ENCODE data around the gene LAMA1.

LAMA1 gene

GRCh38 chr18:6975084-6975483 lies 142.5 kb downstream of the LAMA1 start:
- no peaks in the 10 kb centered on the region for H3K4me1 ChIP-seq (ENCODE audit: insufficient read depth, low read length, poor library complexity, severe bottlenecking)
- H3K4me3 ChIP-seq (ENCODE audit: low read length, poor library complexity, severe bottlenecking): no peak overlapping the region
- TF ChIP-seq EZH2phosphoT487 (IDR thresholded peaks at IDR 0.05; ENCODE audit: borderline replicate concordance) (no peak), CTCF (conservative IDR thresholded peaks at IDR 0.05; ENCODE audit: low read length) (no peak)
- H3K9ac ChIP-seq (ENCODE audit: low read depth, low read length, poor library complexity, severe bottlenecking): no peak overlapping the region
- H3K4me2 ChIP-seq (ENCODE audit: low read depth, low read length, poor library complexity, severe bottlenecking): no peak overlapping the region
- no peaks in the 10 kb centered on the region for H3K79me2 ChIP-seq (ENCODE audit: insufficient read depth, low read length)
- H3F3A ChIP-seq (ENCODE audit: low read depth): no peaks in the 10 kb centered on the region
- H3K9me3 ChIP-seq (ENCODE audit: insufficient read depth, low read depth, low read length): 0 out of 2 replicates have a peak, but pooled peaks cover 3% of the 10 kb centered on the region
- H3K36me3 ChIP-seq (ENCODE audit: insufficient read depth, low read length): no peaks in the 10 kb centered on the region
- no peak overlapping the region for H2AFZ ChIP-seq (ENCODE audit: low read length)
- H3K27me3 ChIP-seq (ENCODE audit: insufficient read depth, low read length, poor library complexity, severe bottlenecking): no peaks in the 10 kb centered on the region
- H4K20me1 ChIP-seq (ENCODE audit: insufficient read depth, low read length, poor library complexity, severe bottlenecking): no peaks in the 10 kb centered on the region
- H3K9me2 ChIP-seq (replicated peaks; ENCODE audit: low read depth, low read length): no peaks in the 10 kb centered on the region

GRCh38 chr18:6971823-6972478 lies 145.6 kb downstream of the LAMA1 start:
- H3K4me3 ChIP-seq (ENCODE audit: low read length, poor library complexity, severe bottlenecking): no peak overlapping the region
- H3K27me3 ChIP-seq (ENCODE audit: insufficient read depth, low read length, poor library complexity, severe bottlenecking): no peaks in the 10 kb centered on the region
- no peak for TF ChIP-seq EZH2phosphoT487 (IDR thresholded peaks at IDR 0.05; ENCODE audit: borderline replicate concordance)
- H3F3A ChIP-seq (ENCODE audit: low read depth): no peaks in the 10 kb centered on the region
- no peaks in the 10 kb centered on the region for H4K20me1 ChIP-seq (ENCODE audit: insufficient read depth, low read length, poor library complexity, severe bottlenecking)
- no peaks in the 10 kb centered on the region for H3K4me1 ChIP-seq (ENCODE audit: insufficient read depth, low read length, poor library complexity, severe bottlenecking)
- H3K9ac ChIP-seq (ENCODE audit: low read depth, low read length, poor library complexity, severe bottlenecking): no peak overlapping the region
- no peaks in the 10 kb centered on the region for H3K36me3 ChIP-seq (ENCODE audit: insufficient read depth, low read length)
- no peak overlapping the region for H3K4me2 ChIP-seq (ENCODE audit: low read depth, low read length, poor library complexity, severe bottlenecking)
- H3K9me2 ChIP-seq (replicated peaks; ENCODE audit: low read depth, low read length): no peaks in the 10 kb centered on the region
- no peaks in the 10 kb centered on the region for H3K79me2 ChIP-seq (ENCODE audit: insufficient read depth, low read length)
- no peaks in the 10 kb centered on the region; the same call in 1 of the 2 replicates for H3K9me3 ChIP-seq (ENCODE audit: insufficient read depth, low read depth, low read length)
- no peak overlapping the region for H2AFZ ChIP-seq (ENCODE audit: low read length)

GRCh38 chr18:6963452-6964097 lies 154.0 kb downstream of the LAMA1 start:
- no peaks in the 10 kb centered on the region for H3K4me1 ChIP-seq (ENCODE audit: insufficient read depth, low read length, poor library complexity, severe bottlenecking)
- H3F3A ChIP-seq (ENCODE audit: low read depth): no peaks in the 10 kb centered on the region
- H3K9me3 ChIP-seq (ENCODE audit: insufficient read depth, low read depth, low read length): peaks cover 6% of the 10 kb centered on the region; the same call in 1 of the 2 replicates
- H3K9me2 ChIP-seq (replicated peaks; ENCODE audit: low read depth, low read length): no peaks in the 10 kb centered on the region
- H3K79me2 ChIP-seq (ENCODE audit: insufficient read depth, low read length): no peaks in the 10 kb centered on the region
- H3K36me3 ChIP-seq (ENCODE audit: insufficient read depth, low read length): no peaks in the 10 kb centered on the region
- TF ChIP-seq CTCF (conservative IDR thresholded peaks at IDR 0.05; ENCODE audit: low read length): no peak
- no peak for TF ChIP-seq EZH2phosphoT487 (IDR thresholded peaks at IDR 0.05; ENCODE audit: borderline replicate concordance)
- no peaks in the 10 kb centered on the region for H3K27me3 ChIP-seq (ENCODE audit: insufficient read depth, low read length, poor library complexity, severe bottlenecking)
- no peak overlapping the region for H3K4me3 ChIP-seq (ENCODE audit: low read length, poor library complexity, severe bottlenecking)
- H4K20me1 ChIP-seq (ENCODE audit: insufficient read depth, low read length, poor library complexity, severe bottlenecking): no peaks in the 10 kb centered on the region
- H3K9ac ChIP-seq (ENCODE audit: low read depth, low read length, poor library complexity, severe bottlenecking): no peak overlapping the region
- H2AFZ ChIP-seq (ENCODE audit: low read length): no peak overlapping the region
- no peak overlapping the region for H3K4me2 ChIP-seq (ENCODE audit: low read depth, low read length, poor library complexity, severe bottlenecking)

Measured in Loucy (cell line).